MM.1S (cell line): ENCODE results near the gene SAAL1.
"Not testable (repeated sequence)": the region's sequence is repeated elsewhere in the genome, so short reads cannot be mapped to it uniquely, and the experiment has no call there.

Source experiments
- EZH2 ChIP-seq: fragments of 300-600 bp; sonication (generic); optimal IDR thresholded peaks from 2 replicates; pipeline ENCODE3; 2017; ENCODE audit warnings: low read depth, mild to moderate bottlenecking, antibody characterized with exemption, low read length, mixed read lengths
- EZH2phosphoT487 ChIP-seq: fragments of 300-600 bp; sonication (generic); IDR thresholded peaks from 2 replicates; pipeline ENCODE4 v1.6.1; 2018; ENCODE audit warnings: antibody characterized with exemption, low read length
- TF ChIP-seq, protein P1 (sequence below): fragments of 300-600 bp; sonication (generic); IDR thresholded peaks from 2 replicates; pipeline ENCODE4 v1.5.1; 2016; ENCODE audit warnings: antibody characterized with exemption, low read length, mixed read lengths

DNA sequence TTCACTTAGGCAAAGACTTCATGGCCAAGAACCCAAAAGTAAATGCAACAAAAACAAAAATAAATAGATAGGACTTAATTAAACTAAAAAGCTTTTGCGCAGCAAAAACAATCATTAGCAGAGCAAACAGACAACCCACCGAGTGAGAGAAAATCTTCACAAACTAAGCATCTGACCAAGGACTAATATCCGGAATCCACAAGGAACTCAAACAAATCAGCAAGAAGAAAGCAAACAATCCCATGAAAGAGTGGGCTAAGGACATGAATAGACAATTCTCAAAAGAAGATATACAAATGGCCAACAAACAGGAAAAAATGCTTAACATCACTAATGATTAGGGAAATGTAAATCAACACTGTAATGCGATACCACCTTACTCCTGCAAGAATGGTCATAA is 25.2 kb upstream of the SAAL1 start:
- TF ChIP-seq, protein P1, sequence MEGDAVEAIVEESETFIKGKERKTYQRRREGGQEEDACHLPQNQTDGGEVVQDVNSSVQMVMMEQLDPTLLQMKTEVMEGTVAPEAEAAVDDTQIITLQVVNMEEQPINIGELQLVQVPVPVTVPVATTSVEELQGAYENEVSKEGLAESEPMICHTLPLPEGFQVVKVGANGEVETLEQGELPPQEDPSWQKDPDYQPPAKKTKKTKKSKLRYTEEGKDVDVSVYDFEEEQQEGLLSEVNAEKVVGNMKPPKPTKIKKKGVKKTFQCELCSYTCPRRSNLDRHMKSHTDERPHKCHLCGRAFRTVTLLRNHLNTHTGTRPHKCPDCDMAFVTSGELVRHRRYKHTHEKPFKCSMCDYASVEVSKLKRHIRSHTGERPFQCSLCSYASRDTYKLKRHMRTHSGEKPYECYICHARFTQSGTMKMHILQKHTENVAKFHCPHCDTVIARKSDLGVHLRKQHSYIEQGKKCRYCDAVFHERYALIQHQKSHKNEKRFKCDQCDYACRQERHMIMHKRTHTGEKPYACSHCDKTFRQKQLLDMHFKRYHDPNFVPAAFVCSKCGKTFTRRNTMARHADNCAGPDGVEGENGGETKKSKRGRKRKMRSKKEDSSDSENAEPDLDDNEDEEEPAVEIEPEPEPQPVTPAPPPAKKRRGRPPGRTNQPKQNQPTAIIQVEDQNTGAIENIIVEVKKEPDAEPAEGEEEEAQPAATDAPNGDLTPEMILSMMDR, result not testable (repeated sequence)
- TF ChIP-seq EZH2phosphoT487, EZH2: not testable (repeated sequence)
